Uterus (tissue), 2 donors: ENCODE measurements around the gene GNAS-AS1.

Experiments used
- POLR2A ChIP-seq, 2 donors: fragments of 450-650 bp; IDR thresholded peaks; one replicate each; pipeline ENCODE4 v1.6.1; 2016; ENCODE audit warnings: antibody characterized with exemption in 2 of 2, mild to moderate bottlenecking in 1 of 2, moderate library complexity in 1 of 2
- TF ChIP-seq, protein P1 (sequence below), 4 experiments: fragments of 200-600 bp in 2 of 4; fragments of 450-650 bp in 2 of 4; sonication (generic) in 2 of 4; IDR thresholded peaks; one replicate each; pipeline ENCODE4 v1.5.1; 2016 to 2019; ENCODE audit warnings: antibody characterized with exemption in 4 of 4, mild to moderate bottlenecking in 2 of 4, moderate library complexity in 1 of 4

DNA sequence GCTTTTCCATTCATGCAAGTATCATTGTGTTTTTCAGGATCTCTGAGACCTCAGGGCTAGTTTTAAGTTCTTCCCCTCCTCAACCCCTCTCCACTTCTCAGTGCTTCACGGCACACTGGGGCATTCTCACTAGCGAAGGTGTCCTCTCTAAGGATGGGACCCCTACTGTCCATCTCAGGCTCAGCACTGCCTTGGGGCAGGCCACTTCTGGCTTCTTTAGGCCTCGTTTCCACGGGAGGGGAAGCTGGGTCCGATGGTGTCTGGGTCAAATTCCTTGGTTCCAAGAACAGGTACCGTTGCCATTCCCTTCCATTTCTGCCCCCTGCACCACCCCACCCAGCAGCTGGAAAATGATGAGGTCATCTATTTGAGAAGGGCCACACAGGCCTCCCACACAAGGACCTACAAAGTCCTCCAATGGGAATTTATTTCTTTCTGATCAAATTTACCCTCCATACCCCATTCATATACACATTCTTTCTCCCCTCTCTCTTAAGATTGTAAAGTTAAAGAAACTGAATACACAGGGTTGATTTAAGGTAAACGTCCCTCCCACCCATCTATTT is 19.0 kb upstream of the GNAS-AS1 start:
- TF ChIP-seq, protein P1, sequence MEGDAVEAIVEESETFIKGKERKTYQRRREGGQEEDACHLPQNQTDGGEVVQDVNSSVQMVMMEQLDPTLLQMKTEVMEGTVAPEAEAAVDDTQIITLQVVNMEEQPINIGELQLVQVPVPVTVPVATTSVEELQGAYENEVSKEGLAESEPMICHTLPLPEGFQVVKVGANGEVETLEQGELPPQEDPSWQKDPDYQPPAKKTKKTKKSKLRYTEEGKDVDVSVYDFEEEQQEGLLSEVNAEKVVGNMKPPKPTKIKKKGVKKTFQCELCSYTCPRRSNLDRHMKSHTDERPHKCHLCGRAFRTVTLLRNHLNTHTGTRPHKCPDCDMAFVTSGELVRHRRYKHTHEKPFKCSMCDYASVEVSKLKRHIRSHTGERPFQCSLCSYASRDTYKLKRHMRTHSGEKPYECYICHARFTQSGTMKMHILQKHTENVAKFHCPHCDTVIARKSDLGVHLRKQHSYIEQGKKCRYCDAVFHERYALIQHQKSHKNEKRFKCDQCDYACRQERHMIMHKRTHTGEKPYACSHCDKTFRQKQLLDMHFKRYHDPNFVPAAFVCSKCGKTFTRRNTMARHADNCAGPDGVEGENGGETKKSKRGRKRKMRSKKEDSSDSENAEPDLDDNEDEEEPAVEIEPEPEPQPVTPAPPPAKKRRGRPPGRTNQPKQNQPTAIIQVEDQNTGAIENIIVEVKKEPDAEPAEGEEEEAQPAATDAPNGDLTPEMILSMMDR (IDR thresholded peaks at IDR 0.05), result no peak
- TF ChIP-seq POLR2A (IDR thresholded peaks at IDR 0.05), result no peak
